HG02884 (cell line): Measurements from ENCODE around the gene PDE1C.
"Not testable (repeated sequence)": the region's sequence is repeated elsewhere in the genome, so short reads cannot be mapped to it uniquely, and the experiment has no call there.

Experiments
- ATAC-seq: cut with Tn5 transposase; IDR thresholded peaks from one replicate; pipeline ENCODE4 v1.9.1; 2021; ENCODE audit warnings: mild to moderate bottlenecking, moderate library complexity; ENCODE audit not compliant: unreplicated experiment

Gene PDE1C

DNA sequence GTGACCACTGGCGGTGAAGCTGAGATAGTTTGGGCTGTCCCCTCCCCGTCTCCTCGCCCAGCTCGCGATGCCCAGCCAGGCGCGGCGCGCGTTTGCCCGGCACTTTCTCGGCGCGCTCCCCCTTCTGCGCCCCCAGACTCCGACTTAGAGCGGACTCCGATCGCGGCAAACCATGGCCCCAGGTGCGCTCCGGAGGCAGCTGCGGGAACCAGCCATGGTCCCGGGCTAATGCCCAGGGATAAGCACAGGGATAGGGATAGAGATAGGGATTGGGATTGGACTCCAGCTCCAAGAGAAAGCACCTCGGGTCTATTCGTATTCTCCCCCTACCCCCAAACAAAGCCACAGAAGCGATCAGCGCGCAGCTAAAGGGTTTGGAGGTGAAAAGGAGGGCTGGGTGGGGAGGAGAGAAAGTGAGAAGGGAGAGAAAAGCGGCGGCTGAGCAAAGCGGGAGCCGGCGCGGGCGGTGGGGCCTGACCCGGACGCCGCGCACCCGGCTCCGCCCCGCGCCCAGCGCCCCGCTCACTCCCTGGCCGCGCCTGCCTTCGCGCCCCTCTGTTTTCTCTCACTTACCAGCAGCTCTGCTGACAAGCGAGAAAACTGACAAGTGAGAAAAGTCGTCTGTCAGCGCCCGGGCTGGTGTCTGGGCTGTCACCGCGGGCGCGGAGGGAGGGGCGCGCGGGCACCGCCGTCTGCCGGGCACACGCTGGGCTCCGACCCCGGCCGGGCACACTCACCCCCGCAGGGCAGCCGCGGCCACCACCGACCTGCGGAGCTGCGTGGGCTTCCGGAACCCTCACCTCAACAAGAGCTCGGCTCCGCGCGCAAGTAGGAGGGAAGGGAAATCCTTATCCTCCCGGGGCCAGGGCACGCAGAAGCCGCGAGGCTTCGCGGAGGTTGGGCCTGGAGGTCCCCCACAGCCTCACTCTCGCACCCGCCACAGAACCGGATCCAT, at the start of gene PDE1C:
Gene PDE1C, minus strand, starts transcription at position 2 of the 955 bp plus-strand sequence.
- no peak for ATAC-seq

DNA sequence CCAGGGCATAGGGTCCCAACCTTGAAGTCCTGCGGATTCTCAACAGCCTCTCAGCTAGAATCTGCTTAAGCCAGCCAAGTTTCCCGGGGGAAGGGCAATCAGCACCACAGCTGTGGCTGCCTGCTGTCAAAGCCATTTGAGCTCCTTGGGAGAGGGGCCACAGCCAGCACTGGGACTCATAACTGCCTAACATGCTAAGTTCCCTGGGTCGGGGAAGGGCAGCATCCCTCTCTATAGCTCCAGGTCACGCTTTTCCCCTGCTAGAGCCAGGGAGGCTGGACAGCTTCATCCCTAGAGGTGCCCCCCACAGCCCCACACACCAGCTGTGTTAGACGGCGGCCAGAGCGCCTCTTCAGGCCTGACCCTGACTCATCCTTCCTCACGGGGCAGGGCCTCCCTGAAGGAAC, 49.6 kb upstream of the PDE1C start:
- ATAC-seq = no peak

DNA sequence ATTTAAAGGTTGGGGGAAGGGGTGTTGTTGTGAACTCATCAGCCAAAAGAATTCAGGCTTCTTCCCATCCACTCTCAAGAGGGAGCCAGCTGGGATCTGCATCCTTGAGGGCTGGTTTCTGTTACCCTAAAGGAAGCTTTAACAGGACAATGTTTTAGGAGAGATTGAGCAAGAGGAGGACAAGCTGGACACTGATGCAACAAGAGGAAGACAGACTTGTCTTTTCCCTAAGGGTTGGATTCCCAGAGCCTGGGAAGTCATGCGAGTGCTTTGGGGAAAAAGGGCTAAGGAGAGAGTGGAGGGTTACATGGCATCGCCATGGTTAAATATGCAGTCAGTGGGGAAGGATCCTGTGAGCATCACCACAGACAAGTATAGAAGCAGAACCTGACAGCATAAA, 47.6 kb upstream of the PDE1C start:
- ATAC-seq = no peak

DNA sequence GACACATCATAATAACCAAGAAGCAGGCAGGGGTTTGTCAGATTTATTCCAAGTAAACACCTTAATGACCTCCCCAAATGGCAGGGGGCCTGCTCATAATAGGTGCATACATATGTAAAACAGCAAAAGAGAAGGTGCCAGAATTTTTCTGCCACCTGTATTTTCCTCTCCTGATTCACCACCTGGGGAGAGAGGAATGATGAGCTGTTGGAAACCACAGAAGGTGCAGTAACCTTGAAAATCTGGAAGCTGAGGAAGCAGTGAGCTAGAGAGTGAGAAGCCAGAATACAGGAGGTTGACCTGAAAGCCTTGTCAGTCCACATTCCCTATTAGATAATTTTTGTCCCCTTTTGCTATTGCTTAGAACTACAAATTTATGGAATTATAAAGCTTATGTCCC, 46.2 kb upstream of the PDE1C start:
- no peak for ATAC-seq

DNA sequence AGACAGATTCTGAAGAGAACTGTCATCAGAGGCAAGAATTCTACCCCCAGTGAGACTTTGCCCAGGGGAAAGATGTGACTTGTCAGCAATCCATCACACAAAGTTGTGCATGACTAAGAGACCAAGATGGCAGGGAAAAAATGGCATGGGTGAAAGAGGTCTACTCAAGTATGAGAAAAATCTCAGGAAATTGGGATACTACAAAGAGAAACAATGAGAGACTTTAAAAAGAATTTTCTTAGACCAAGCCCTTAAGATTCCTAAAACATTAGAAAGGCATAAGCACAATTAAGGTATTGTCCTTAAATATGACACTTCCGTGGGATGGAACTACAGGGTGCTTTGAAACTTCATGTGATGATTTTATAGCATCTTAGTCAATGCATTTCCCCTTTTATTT, 45.6 kb upstream of the PDE1C start:
- ATAC-seq = no peak

DNA sequence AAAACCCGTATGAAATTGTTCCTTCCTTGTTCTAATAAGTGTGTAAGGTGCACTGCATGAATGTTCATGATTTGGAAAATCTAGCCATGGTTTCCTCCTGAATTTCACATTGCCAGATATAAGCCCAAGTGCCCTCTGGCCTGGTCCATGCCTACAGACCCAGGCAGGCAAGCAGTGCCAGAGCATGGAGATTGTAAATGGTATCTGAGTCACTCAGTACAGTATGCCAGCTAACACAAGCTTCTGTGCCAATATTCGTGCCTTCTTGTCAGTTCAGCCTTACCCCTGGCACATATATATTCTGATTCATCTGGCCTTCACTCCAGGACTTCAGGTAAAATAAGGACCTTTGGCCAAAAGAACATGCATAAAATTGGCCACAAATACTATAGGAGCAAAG, 38.4 kb upstream of the PDE1C start:
- no peak for ATAC-seq

DNA sequence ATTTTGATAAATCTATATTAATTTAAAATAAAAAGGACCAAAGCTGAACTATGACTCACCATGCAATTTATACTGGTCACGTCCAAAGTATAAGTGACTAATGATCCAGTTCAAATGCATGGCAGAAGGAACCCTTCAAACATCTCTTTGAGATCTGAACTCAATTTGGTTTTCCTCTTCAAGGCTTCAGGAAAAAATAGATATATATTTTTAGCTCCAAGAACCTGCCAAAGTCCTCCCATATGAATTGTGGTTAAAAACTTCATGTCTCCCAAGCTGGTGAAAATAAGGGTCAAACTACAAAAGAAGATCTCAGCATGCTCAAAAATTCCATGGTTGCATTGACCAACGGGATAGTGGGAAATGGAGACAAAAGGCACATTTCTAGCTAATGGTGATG, 34.6 kb upstream of the PDE1C start:
- ATAC-seq = no peak

DNA sequence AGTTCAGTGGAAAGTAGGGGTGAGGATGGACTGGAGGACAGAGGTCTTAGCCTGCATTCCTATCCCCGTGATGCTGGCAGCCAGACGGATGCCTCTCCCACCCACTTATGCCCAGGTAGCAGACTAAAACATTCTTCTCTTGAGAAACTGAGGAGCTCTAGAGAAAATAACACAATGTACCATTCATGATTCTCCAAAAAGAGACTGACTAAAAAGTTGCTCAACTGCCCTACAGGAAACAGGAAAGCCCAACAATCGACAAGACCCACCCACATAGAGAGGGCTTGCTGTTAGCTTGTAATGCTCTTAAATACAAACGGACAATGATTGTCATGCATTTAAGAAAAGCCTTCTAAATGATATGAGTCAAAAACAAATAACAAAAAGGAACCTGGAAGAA, 33.2 kb upstream of the PDE1C start:
- no peak for ATAC-seq

DNA sequence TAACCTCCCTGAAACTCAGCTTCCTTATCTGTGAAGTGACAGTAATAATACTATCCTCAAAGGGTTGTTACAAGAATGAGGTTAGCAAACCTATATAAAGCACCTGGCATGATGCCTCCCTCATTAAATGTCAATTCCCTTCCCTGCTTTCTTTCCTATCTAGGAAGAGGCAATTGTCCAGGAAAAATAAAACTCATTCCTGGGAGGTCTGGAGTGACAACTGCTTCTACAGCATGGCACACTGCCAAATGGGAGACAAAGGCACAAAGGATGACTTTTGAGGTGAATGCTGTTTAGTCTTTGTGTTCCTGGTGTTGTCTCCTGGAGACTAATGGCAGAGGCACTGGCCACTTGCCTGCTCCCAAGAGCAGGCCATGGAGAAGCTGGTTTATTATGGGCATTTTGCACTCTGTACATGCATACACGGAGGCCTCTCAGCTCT, 32.2 kb upstream of the PDE1C start:
- ATAC-seq = no peak

DNA sequence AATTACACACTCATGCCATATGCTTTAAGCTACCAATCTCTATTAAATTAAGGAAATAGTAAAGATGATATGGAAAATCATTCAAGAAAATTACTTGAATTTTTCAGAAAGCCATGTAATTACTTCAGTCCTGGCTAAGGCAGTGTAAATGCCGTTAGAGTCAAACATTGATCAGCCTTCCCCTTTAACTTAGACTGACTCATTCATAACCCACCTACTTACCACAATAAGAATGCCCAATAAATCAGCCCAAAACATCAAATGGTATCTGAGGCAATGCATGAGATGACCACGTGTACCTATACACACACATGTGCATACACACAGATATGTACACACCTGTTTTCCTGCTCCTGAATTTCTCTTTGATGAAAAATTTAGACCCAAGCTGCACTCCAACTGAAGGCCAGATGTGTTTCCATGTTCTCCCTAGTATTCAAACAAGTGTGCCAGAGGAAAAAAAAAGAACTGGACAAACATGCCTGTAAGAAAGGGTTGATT, 30.2 kb upstream of the PDE1C start:
- no peak for ATAC-seq

DNA sequence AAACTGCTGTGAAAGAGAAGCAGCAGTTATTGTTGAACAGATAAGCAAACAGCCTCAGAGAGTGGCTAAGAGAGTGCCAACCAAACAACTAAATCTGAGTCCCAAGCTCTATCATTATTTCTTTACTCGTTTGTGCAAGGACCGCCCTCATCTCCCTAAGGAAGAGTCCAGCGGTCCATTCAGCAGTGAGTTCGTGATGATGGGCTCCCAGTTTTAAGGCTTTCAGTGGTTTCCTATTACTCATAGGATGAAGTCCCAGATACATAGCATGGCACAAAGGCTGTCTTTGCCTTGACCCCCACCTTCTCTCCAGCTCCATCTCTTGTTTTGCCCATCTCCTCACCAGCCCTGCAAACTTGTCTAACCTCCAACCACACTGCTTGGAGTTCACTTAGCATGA, 24.3 kb upstream of the PDE1C start:
- no peak for ATAC-seq

DNA sequence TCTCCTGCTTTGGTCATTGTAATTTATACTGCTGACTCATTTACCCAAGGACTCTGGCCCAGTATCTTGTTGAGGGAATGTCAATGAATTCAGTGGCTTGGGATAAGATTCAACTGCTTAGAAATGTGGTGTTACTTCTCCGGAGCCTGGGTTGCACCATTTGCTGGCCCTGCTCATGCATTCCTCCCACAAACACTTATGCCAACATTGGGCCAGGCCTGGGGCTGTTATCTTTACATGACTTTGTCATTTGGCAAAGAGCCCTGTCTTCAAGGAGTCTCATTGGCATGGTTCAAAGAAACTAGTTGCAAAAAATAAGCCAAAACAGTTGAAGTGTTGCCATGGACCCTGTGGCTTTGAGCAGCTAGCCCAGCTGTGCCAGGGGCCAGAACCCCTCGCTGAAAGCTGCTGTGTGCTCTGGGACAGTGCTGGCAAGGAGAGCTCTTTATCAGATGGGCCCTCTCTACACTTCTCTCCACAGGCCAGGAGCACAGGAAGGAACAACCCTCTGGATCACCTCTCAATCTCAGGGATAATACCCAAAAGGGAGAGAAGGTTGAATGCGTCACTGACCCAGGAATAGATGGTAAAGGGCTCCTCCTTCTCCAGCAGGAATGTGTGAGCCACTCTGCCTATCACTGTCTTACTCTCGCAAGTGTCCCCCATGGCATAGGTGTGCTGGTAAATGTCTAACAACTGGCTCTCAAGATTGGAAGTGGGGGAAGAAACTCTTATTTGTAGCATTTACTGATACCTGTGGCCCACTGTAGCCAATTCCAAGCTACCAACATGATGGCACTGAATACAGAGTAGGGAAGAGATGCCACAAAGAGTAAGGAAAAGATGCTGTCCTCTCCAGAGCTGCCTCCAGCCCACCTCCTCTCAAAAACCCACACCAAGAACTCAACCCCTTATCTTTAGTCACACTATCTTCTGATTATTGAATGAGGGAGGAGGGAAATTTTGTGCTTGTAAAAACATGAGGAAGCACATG, 23.5 kb upstream of the PDE1C start:
- ATAC-seq = no peak

DNA sequence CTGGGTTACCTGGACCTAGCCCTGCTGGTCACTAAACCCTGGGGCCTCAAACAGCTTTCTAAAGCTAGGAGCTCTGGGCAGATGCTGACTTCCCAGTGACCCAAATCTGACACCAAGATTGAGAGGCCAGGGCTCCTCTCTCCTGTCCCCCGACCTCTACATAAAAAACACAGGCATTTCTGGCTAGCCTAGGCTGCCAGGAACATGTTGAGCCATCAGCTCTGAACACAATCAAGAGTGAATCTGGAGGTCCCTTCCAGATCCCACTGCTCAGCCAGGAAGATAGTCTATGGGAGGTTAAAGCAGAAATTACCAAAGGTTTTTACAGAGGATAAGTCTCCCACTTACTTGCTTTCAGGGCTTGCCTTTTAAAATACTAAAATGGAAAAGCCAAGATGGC, 22.1 kb upstream of the PDE1C start:
- ATAC-seq = no peak

DNA sequence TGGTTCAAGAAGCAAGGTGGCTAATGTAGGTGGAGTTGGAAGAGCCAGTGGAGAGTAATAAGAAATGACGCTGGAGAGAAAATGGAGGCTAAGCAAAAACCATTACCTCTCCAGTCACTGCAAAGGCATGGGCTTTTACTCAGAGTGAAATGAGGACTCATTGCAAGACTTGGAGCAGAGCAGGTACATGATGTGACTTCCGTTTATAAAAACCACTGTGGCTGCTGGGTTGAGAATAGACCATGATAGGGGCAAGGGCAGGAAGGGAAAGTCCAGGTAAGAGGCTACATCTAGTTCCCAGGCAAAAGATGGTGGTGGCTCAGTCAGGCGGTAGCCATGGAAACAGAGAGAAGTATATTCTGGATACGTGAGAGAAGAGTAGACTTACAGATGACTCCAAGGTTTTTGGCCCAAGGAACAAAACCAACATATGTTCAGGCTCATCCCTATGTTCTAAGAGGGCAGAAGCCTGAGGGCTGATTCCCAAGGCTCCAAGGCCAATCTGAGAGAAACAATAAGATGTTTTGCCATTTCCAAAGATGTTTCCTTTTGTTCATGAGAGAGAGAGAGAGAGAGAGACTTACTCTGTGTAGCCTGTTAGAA, 21.5 kb upstream of the PDE1C start:
- ATAC-seq = no peak

DNA sequence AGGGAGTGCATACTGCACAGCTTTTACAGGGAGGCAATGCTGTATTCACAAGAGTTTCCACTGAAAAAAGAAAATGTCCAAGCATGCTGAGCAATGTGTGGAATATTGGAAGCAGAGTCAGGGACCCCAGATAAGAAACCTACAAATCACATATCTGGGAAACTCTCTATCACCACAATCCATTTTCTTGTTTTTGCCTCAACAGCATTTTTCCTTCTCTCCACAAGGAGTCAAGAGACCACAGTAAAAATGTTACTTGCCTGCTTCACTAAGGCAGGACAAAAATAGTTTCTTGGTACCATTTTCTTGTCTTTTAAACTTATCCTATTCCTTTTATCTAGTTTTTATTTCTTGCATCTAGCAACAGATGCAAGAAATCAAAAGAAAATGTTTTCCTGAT, 19.5 kb upstream of the PDE1C start:
- ATAC-seq = no peak

DNA sequence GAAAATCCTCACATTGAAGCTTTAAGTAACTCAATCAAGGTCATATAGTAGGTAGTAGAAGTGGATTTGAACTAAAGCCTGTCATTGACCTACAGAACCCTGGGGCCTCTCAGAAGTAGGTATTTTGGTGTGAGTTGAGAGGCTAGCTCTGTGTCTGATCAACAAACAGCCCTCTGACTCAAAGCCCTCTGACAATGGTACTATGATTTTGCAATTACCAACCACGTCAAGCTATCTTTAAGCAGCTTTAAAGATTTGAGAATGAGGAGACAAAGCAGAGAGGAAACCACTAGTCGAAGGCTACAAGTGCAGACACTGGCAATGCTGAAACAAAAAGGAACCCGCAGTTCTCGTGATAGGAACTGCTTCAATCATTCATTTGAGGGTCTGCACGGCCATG, 19.0 kb upstream of the PDE1C start:
- ATAC-seq = no peak

DNA sequence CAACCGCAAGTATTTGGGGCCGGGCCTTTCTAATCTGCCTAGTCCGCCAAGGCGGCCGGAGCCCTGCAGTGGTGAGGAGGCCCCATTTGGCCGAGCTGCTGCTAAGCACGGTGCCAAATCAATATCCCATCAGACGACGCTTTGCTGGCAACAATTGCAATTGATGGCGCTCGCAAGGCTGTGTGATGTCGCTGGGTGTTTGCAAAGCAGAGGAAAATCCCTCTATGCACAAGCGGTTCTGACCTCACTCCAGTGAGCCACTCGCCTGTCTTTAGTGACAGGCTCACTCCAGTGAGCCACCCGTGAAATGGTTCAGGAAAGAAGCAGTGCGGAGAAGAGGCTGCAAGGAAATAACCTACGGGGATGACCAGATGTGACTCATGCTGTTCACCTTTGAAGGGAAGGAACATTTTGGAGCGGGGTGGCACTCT, 18.3 kb upstream of the PDE1C start:
- no peak for ATAC-seq

DNA sequence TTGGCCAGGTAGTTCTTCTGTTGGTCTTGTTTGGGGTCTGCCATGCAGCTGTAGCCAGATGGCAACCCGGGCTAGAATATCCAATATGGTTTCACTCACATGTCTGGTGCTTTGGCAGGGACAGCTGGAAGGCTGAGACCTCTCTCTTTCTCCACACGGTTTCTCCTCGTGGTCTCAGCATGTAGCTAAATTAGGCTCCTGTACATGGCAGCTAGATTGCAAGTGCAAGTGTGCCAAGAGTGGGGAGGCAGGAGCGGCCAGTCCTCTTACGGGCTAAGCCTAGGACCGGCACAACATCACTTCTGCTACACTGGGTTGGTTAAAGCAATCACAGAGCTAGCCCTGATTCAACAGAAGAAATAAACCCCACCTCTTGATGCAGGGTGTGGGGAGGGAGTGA, 9.3 kb upstream of the PDE1C start:
- ATAC-seq = no peak

DNA sequence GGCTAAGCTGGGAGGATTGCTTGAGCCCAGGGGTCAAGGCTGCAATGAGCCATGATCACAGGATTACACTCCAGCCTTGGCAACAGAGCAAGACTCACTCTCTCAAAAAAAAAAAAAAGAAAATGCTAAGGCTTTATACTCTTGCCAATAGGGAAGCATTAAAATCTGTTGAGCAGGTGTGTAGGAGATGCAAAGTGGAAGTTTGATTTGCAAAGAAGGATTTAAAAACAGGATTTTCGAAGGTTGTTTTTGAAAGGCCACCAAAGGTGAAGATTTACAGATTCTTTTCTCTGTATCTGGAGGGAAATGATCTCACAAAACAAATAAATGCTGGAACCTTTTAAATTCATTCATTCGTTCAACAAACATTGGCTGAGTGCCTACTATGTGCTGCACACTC, 8.6 kb upstream of the PDE1C start:
- ATAC-seq = no peak

DNA sequence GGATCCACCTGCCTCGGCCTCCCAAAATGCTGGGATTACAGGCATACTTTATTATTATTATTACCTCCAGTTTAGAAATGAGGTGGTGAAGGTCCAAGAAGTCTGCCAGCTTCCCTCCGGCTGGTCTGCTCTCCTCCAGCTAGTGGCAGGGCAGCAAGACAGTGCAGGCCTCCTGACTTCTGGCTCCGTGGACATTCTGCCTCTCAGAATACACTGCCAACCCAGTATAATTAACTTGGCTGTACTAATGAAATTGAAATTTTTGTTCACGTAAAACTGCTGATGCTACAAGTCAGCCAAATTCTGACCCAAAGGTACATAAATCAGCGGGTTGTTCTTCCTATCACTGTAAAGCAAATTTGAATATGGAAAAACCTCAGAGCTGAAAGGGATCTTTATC, 7.6 kb upstream of the PDE1C start:
- ATAC-seq = no peak

DNA sequence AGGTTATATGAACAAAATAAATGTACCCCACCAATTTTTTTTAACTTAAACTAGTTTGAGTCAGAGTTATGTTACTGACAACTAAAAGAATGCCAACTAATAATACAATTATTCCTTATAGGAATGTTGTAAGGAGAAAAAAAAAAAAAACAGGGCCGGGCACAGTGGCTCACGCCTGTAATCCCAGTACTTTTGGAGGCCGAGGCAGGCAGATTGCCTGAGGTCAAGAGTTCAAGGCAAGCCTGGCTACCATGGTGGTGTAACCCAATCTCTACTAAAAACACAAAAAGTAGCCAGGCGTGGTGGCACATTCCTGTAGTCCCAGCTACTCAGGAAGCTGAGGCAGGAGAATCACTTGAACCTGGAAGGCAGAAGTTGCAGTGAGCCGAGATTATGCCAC, 6.6 kb upstream of the PDE1C start:
- not testable (repeated sequence) for ATAC-seq
